HepG2 (cell line): ENCODE results near the gene CSNK1D. TPM values are rescaled to one million over a fixed set of nuclear protein-coding genes. Genes with fewer than 3 reads are reported as not detected.

Experiments used
- ATAC-seq: fragments of 200-7000 bp; cut with Tn5 transposase; 3 replicates; pipeline ENCODE4 v1.9.1; 2020; ENCODE audit warnings: mild to moderate bottlenecking, moderate library complexity
- BruUV-seq: library from RNA; stranded (reverse); fragments of 400-500 nt; replicated peaks from 2 replicates; lab custom pipeline; 2021; lab: Mats Ljungman, UMichigan
- CTCF ChIA-PET: fragments of 300-600 bp; formaldehyde crosslinking; extraction: SDS; loops from one replicate; lab custom pipeline; 2021; ENCODE audit warnings: low total read pairs, inconsistent platforms, low intra/inter-chr PET ratio; lab: Yijun Ruan, JAX
- POLR2A ChIA-PET: fragments of 350-600 bp; sonication (Branson Sonifier 250); formaldehyde crosslinking; loops from one replicate; lab custom pipeline; 2020; ENCODE audit warnings: antibody characterized with exemption, inconsistent platforms; lab: Yijun Ruan, JAX
- DNase-seq: peaks from one replicate; pipeline ENCODE4 v3.0.0-alpha.2; 2015; ENCODE audit warnings: low spot score
- FAIRE-seq: peaks from 3 replicates; lab custom pipeline; 2011; peaks lifted over from hg19 to GRCh38; lab: Jason Lieb, UNC
- H2AFZ ChIP-seq: one replicate; pipeline ENCODE4 v1.6.1; 2011; ENCODE audit warnings: low read length, inconsistent platforms
- H3K27ac ChIP-seq: fragments of 300-600 bp; 3 replicates; pipeline ENCODE4 v1.8.0; 2011; ENCODE audit warnings: mixed run types, mild to moderate bottlenecking, mixed read lengths, low read length, inconsistent platforms; ENCODE audit not compliant: insufficient read depth; ENCODE audit errors: extremely low read length
- H3K27me3 ChIP-seq, 2 experiments: fragments of 200-600 bp in 1 of 2; 2 replicates in 1 of 2; 3 replicates in 1 of 2; pipeline versions ENCODE4 v1.6.0 to v1.8.0; 2011; ENCODE audit warnings: low read length in 2 of 2, mild to moderate bottlenecking in 2 of 2, moderate library complexity in 2 of 2, inconsistent platforms in 1 of 2; ENCODE audit not compliant: insufficient read depth in 2 of 2, control insufficient read depth in 1 of 2
- H3K36me3 ChIP-seq, 2 experiments: fragments of 200-600 bp in 1 of 2; replicated peaks in 1 of 2; 2 replicates in 1 of 2; 3 replicates in 1 of 2; pipeline versions ENCODE4 v1.5.1 to v1.8.0; 2011; ENCODE audit warnings: low read length in 2 of 2, inconsistent platforms in 1 of 2; ENCODE audit not compliant: insufficient read depth in 2 of 2, control insufficient read depth in 1 of 2
- H3K4me1 ChIP-seq: 2 replicates; pipeline ENCODE4 v1.5.1; 2012; ENCODE audit warnings: low read length, inconsistent platforms; ENCODE audit not compliant: insufficient read depth
- H3K4me2 ChIP-seq: 2 replicates; pipeline ENCODE4 v1.6.0; 2011; ENCODE audit warnings: low read depth, low read length, inconsistent platforms
- H3K4me3 ChIP-seq, 3 experiments: fragments of 200-600 bp in 1 of 3; sonication (generic), shearing (Covaris generic) in 1 of 3; replicated peaks in 1 of 3; 2 replicates each; pipeline ENCODE4 v1.5.1; 2011 to 2016; ENCODE audit warnings: low read length in 3 of 3, inconsistent platforms in 2 of 3, low read depth in 2 of 3, mild to moderate bottlenecking in 2 of 3, control low read depth in 1 of 3, mixed read lengths in 1 of 3; ENCODE audit not compliant: insufficient read depth in 1 of 3
- H3K79me2 ChIP-seq: one replicate; pipeline ENCODE4 v1.6.1; 2011; ENCODE audit warnings: low read length, inconsistent platforms; ENCODE audit not compliant: insufficient read depth
- H3K9ac ChIP-seq: 2 replicates; pipeline ENCODE4 v1.6.0; 2011; ENCODE audit warnings: mild to moderate bottlenecking, low read depth, low read length, inconsistent platforms; ENCODE audit not compliant: insufficient read depth
- H3K9me3 ChIP-seq: 2 replicates; pipeline ENCODE4 v1.5.1; 2012; ENCODE audit warnings: mild to moderate bottlenecking, low read length
- H4K20me1 ChIP-seq: 2 replicates; pipeline ENCODE4 v1.6.0; 2011; ENCODE audit warnings: inconsistent platforms, mild to moderate bottlenecking, low read length, moderate library complexity; ENCODE audit not compliant: insufficient read depth
- ATF3 ChIP-seq: sonication (generic); formaldehyde crosslinking; IDR thresholded peaks from 2 replicates; pipeline ENCODE4 v1.4.0; 2020; ENCODE audit warnings: missing genetic modification reagents
- CBX5 ChIP-seq: sonication (generic); formaldehyde crosslinking; IDR thresholded peaks from 2 replicates; pipeline ENCODE4 v1.4.0; 2020; ENCODE audit warnings: missing genetic modification reagents, borderline replicate concordance
- LCORL ChIP-seq, 2 experiments: fragments of 450-650 bp in 1 of 2; sonication (generic) in 1 of 2; formaldehyde crosslinking in 1 of 2; IDR thresholded peaks; 2 replicates each; pipeline versions ENCODE4 v1.5.0 to v1.6.1; 2017 to 2020; ENCODE audit warnings: antibody characterized with exemption in 1 of 2, missing genetic modification reagents in 1 of 2
- SYNCRIP ChIP-seq: fragments of 200-400 bp; formaldehyde crosslinking; IDR thresholded peaks from 2 replicates; pipeline ENCODE4 v1.6.1; 2018; ENCODE audit warnings: mild to moderate bottlenecking, low read depth, low read length; ENCODE audit not compliant: insufficient read depth
- ZC3H13 ChIP-seq: sonication (generic); formaldehyde crosslinking; IDR thresholded peaks from 2 replicates; pipeline ENCODE4 v1.8.1; 2023; ENCODE audit warnings: mild to moderate bottlenecking, missing genetic modification reagents, moderate library complexity
- ZFP91 ChIP-seq: sonication (generic); formaldehyde crosslinking; IDR thresholded peaks from 2 replicates; pipeline ENCODE4 v1.9.0; 2022; ENCODE audit warnings: missing genetic modification reagents, mild to moderate bottlenecking, borderline replicate concordance
- ZNF354B ChIP-seq: sonication (generic); formaldehyde crosslinking; IDR thresholded peaks from 2 replicates; pipeline ENCODE4 v1.8.0; 2022; ENCODE audit warnings: mild to moderate bottlenecking, missing genetic modification reagents
- ZNF589 ChIP-seq: sonication (generic); formaldehyde crosslinking; conservative IDR thresholded peaks from 2 replicates; pipeline ENCODE4 v1.8.0; 2022; ENCODE audit warnings: mild to moderate bottlenecking, moderate library complexity, missing genetic modification reagents
- ZNF7 ChIP-seq: IDR thresholded peaks from 2 replicates; pipeline ENCODE4 v1.6.1; 2016; ENCODE audit warnings: missing biosample characterization, missing genetic modification reagents
- ZNF768 ChIP-seq: sonication (generic); formaldehyde crosslinking; IDR thresholded peaks from 2 replicates; pipeline ENCODE4 v1.4.0; 2020; ENCODE audit warnings: missing genetic modification reagents
- ZNF83 ChIP-seq: sonication (generic); formaldehyde crosslinking; IDR thresholded peaks from 2 replicates; pipeline ENCODE4 v1.4.0; 2020; ENCODE audit warnings: missing genetic modification reagents, mild to moderate bottlenecking, borderline replicate concordance
- ZNF839 ChIP-seq: sonication (generic); formaldehyde crosslinking; IDR thresholded peaks from 2 replicates; pipeline ENCODE4 v1.4.0; 2020; ENCODE audit warnings: missing genetic modification reagents, mild to moderate bottlenecking, borderline replicate concordance
- ZSCAN25 ChIP-seq: sonication (generic); formaldehyde crosslinking; IDR thresholded peaks from 2 replicates; pipeline ENCODE4 v1.8.0; 2022; ENCODE audit warnings: mild to moderate bottlenecking, missing genetic modification reagents
- WGBS: methylation state at CpG from one replicate; pipeline ENCODE4 v1.1.6; 2017; ENCODE audit warnings: low lambda C conversion rate; 5-methylcytosine and 5-hydroxymethylcytosine counted together
- in situ Hi-C: cut with HindIII; loops from 2 replicates; pipeline ENCODE4 v1.10.0; 2017; ENCODE audit warnings: low pct_unique_long_range_greater_than_20kb; ENCODE audit not compliant: extremely low pct_ligation_motif_present
- intact Hi-C: fragments of 100-400 bp; cut with micrococcal nuclease; formaldehyde crosslinking; loops from one replicate; pipeline ENCODE4 v1.10.0; 2022; ENCODE audit not compliant: unreplicated experiment
- polyA plus RNA-seq, 8 experiments: library from polyadenylated mRNA; depleted of rRNA in 3 of 8; stranded (reverse) in 7 of 8; unstranded in 1 of 8; fragments of >200 nt; fragmentation: Illumina TruSeq in 4 of 8; extraction: Trizol in 4 of 8; gene quantifications; 2 replicates each; pipeline versions ENCODE4 v1.2.1 to v1.2.3, GENCODE V29; 2011 to 2016; ENCODE audit warnings: low read depth in 4 of 8, missing spikeins in 1 of 8, mixed read lengths in 1 of 8; ENCODE audit not compliant: insufficient read depth in 1 of 8
- total RNA-seq, 5 experiments: library from RNA; depleted of rRNA; stranded (reverse); fragments of >200 nt; fragmentation: Illumina TruSeq; extraction: Trizol; gene quantifications; 2 replicates each; pipeline ENCODE4 v1.2.3, GENCODE V29; 2016; ENCODE audit warnings: low read depth in 1 of 5

Gene CSNK1D
- total and polyA plus RNA-seq, 2 of the 13 experiments (the other 11 are each of a cell fraction or from before 2014, with no cell fraction given): 31.5 to 128 TPM

GRCh38 chr17:82283208-82283749, 9.8 kb upstream of the CSNK1D start (continued):
- TF ChIP-seq CBX5 (CRISPR knock-in tag): no peak
- TF ChIP-seq SYNCRIP: no peak
- peak; percentile 39; the same call in 1 of the 2 replicates for TF ChIP-seq ATF3 (CRISPR knock-in tag)
- TF ChIP-seq ZNF839: peak; percentile 10; the same call in 1 of the 2 replicates
- no peak for TF ChIP-seq ZC3H13 (CRISPR knock-in tag)
- peak; percentile 59; the same call in 1 of the 2 replicates for TF ChIP-seq ZFP91 (CRISPR knock-in tag)
- peak; percentile 43; the same call in 1 of the 2 replicates for TF ChIP-seq ZSCAN25 (CRISPR knock-in tag)

GRCh38 chr17:82282239-82283207, 9.0 kb upstream of the CSNK1D start:
- H3K4me2 ChIP-seq: peak overlapping the region; percentile 54
- POLR2A ChIA-PET: interaction anchor here (0.8 to 4.4 kb wide), 8 partner anchors 8 to 43 kb away, joined by 3 to 46 read pairs (median 8); partner anchors contain the start of genes CD7 and CSNK1D
- H3K4me1 ChIP-seq: peaks cover 62% of the 10 kb centered on the region
- CTCF ChIA-PET: no interaction called here
- no peak overlapping the region for H2AFZ ChIP-seq
- ATAC-seq (peak; percentile 24), FAIRE-seq (no peak), DNase-seq (no peak)
- WGBS: 45% methylated on average over 18 of the region's 25 CpGs
- H3K9me3 ChIP-seq: no peaks in the 10 kb centered on the region
- BruUV-seq: no TSS peak
- no peaks in the 10 kb centered on the region for H4K20me1 ChIP-seq
- peak overlapping the region in 1 of 3 experiments; percentile 47; a peak in 1 of 6 replicates for H3K4me3 ChIP-seq
- no peak for TF ChIP-seq ZNF354B (CRISPR knock-in tag)
- 0 out of 2 replicates have a peak, but pooled peaks have one; percentile 53 for TF ChIP-seq ZNF589
- TF ChIP-seq ZNF768: 0 out of 2 replicates have a peak, but pooled peaks have one; percentile 8
- TF ChIP-seq ZNF7: no peak
- TF ChIP-seq LCORL (IDR thresholded peaks at IDR 0.05): no peak
- no peak for TF ChIP-seq LCORL (CRISPR knock-in tag; IDR thresholded peaks at IDR 0.05)
- no peak for TF ChIP-seq ZNF83 (CRISPR knock-in tag)
- no peak overlapping the region for H3K9ac ChIP-seq
- intact Hi-C loops (no loop called here), in situ Hi-C loops (no loop called here)
- H3K27me3 ChIP-seq: peaks cover 2 to 14% of the 10 kb centered on the region in 2 experiments; a peak in 4 of 5 replicates
- no peaks in the 10 kb centered on the region for H3K79me2 ChIP-seq
- no peak overlapping the region for H3K27ac ChIP-seq
- no peaks in the 10 kb centered on the region for H3K36me3 ChIP-seq
